D721Med (cell line): ENCODE measurements around the gene PEAK1.

Experiments used
- DNase-seq: peaks from one replicate; pipeline ENCODE4 v3.0.0; 2011; ENCODE audit warnings: low spot score; ENCODE audit not compliant: insufficient read length
- FAIRE-seq: peaks from 2 replicates; lab custom pipeline; 2011; peaks lifted over from hg19 to GRCh38; lab: Jason Lieb, UNC
- TF ChIP-seq, protein P1 (sequence below): IDR thresholded peaks from 2 replicates; pipeline ENCODE4 v1.5.1; 2012; ENCODE audit warnings: mild to moderate bottlenecking, control low read depth; ENCODE audit not compliant: insufficient read depth; ENCODE audit errors: missing control alignments

The PEAK1 gene

DNA sequence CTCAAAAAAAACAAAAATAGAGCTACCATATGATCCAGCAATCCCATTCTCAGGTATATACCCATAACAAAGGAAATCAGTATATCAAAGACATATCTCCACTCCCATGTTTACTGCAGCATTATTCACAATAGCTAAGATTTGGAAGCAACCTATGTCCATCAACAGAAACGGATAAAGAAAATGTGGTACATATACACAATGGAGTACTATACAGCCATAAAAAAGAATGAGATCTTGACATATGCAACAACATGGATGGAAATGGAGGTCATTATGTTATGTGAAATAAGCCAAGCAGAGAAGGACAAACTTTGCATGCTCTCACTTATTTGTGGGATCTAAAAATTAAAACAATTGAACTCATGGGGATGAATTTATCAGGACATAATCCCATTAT, 19.6 kb downstream of the PEAK1 start:
- FAIRE-seq = no peak
- no peak for DNase-seq
- TF ChIP-seq, protein P1, sequence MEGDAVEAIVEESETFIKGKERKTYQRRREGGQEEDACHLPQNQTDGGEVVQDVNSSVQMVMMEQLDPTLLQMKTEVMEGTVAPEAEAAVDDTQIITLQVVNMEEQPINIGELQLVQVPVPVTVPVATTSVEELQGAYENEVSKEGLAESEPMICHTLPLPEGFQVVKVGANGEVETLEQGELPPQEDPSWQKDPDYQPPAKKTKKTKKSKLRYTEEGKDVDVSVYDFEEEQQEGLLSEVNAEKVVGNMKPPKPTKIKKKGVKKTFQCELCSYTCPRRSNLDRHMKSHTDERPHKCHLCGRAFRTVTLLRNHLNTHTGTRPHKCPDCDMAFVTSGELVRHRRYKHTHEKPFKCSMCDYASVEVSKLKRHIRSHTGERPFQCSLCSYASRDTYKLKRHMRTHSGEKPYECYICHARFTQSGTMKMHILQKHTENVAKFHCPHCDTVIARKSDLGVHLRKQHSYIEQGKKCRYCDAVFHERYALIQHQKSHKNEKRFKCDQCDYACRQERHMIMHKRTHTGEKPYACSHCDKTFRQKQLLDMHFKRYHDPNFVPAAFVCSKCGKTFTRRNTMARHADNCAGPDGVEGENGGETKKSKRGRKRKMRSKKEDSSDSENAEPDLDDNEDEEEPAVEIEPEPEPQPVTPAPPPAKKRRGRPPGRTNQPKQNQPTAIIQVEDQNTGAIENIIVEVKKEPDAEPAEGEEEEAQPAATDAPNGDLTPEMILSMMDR = no peak

DNA sequence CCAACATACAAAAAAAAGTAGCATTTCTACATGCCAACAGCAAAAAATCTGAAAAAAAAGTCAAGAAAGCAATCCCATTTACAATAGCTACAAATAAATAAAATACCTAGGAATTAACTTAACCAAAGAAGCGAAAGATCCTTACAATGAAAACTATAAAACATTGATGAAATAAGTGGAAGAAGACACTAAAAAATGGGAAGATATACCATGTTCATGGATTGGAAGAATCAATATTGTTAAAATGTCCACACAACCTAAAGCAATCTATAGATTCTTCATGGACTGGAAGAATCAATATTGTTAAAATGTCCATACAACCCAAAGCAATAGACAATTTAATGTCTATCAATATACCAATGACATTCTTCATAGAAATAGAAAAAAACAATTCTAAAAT, 21.0 kb downstream of the PEAK1 start:
- no peak for DNase-seq
- no peak for FAIRE-seq
- TF ChIP-seq, protein P1 = no peak

DNA sequence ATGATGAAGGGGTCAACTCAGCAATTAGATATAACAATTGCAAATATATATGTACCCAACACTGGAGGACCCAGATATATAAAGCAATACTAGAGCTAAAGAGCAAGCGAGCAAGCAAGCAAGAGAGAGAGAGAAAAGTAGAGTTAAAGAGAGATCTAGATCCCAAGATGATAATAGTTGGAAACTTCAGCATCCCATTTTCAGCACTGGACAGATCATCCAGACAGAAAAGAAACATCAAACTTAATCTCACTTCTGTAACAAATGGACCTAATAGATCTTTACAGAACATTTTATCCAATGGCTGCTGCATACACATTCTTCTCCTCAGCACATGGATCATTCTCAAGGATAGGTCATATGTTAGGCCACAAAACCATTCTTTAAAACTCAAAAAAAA, 23.2 kb downstream of the PEAK1 start:
- FAIRE-seq = no peak
- no peak for DNase-seq
- TF ChIP-seq, protein P1 = no peak

DNA sequence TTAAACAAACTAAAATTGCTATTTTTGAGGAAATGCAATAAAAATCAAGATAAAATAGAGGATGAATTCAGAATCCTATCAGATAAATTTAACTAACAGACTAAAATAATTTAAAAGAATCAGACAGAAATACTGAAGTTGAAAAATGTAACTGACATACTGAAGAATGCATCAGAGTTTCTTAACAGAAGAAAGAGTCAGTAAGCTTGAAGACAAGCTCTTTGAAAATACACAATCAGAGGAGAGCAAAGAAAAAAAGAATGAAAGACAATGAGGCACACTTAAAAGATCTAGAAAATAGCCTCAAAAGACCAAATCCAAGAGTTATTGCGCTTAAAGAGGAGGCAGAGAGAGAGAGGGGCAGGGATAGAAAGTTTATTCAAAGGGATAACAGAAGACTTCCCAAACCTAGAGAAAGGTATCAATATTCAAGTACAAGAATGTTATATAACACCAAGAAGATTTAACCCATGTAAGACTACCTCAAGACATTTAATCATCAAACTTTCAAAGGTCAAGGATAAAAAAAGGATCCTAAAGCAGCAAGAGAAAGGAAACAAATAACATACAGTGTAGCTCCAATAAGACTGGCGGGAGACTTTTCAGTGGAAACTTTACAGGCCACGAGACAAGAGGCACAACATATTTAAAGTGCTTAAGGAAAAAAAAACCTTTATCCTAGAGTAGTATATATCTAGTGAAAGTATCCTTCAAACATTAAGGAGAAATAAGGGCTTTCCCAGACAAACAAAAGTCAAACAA, 24.7 kb downstream of the PEAK1 start:
- FAIRE-seq = no peak

DNA sequence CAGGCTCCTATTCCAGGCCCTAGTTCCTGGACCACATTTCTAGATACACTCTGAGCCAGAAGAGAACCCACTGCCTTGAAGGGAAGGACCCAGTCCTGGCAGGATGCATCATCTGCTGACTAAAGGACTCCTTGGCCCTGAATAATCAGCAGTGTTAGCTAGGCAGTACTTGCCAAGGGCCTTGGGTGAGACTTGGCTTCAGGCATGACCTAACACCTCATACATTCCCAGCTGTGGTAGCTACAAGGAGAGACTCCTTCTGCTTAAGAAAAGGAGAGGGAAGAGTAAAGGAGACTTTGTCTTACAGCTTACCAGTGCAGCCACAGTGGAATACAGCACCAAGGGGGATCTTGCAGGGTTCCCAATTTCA, 26.4 kb downstream of the PEAK1 start:
- FAIRE-seq (no peak), DNase-seq (no peak)
- TF ChIP-seq, protein P1 = no peak

More for the DNA sequence above, 24.7 kb downstream of the PEAK1 start:
- DNase-seq = no peak
- TF ChIP-seq, protein P1 = no peak

DNA sequence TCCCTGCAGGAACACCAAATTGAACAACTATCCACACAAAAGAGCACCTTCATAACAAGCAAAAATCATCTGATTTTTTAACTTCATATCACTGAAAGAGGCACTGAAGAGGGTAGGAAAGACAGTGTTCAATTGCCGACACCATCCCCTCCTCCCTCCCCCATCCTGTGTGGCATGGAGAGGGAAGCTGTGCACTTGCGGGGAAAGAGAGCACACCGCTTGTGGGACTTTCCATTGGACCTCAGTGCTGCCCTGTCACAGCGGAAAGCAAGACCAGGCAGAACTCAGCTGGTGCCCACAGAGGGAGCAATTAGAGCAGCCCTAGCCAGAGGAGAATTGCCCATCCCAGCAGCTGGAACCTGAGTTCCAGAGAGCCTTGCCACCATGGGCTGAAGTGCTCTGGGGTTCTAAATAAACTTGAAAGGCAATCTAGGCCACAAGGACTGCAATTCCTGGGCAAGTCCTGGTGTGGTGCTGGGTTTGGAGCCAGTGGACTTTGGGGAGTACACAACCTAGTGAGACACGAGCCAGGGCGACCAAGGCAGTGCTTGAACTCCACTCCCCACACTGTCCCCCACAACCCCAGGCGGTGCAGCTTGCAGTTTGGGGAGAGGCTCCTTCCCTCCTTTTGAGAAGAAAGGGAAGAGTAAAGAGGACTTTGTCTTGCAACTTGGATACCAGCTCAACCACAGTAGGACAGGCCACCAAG, 27.0 kb downstream of the PEAK1 start:
- FAIRE-seq (no peak), DNase-seq (no peak)
- TF ChIP-seq, protein P1 = no peak
